Nephron (organoid): ENCODE measurements around the gene PKNOX2.

Experiments
- H3K27ac Mint-ChIP-seq, 3 experiments: 2 replicates each; pipeline ENCODE4 v1.8.0; 2020; ENCODE audit warnings: mixed read lengths in 3 of 3, mild to moderate bottlenecking in 2 of 3, moderate library complexity in 1 of 3
- H3K27me3 Mint-ChIP-seq: 2 replicates; pipeline ENCODE4 v1.8.0; 2021; ENCODE audit warnings: low read depth, mild to moderate bottlenecking, moderate library complexity, mixed read lengths
- H3K36me3 Mint-ChIP-seq: 2 replicates; pipeline ENCODE4 v1.8.0; 2020; ENCODE audit warnings: low read depth, mixed read lengths
- H3K4me1 Mint-ChIP-seq: 2 replicates; pipeline ENCODE4 v1.8.0; 2020; ENCODE audit warnings: mixed read lengths
- H3K4me3 Mint-ChIP-seq, 3 experiments: 2 replicates each; pipeline ENCODE4 v1.8.0; 2020; ENCODE audit warnings: mild to moderate bottlenecking in 3 of 3, mixed read lengths in 3 of 3, moderate library complexity in 2 of 3
- H3K9me3 Mint-ChIP-seq: 2 replicates; pipeline ENCODE4 v1.8.0; 2020; ENCODE audit warnings: mixed read lengths
- CTCF ChIP-seq, 3 experiments: fragments of 200-600 bp; sonication (generic); IDR thresholded peaks; one replicate each; pipeline ENCODE4 v1.5.0; 2021; ENCODE audit warnings: antibody characterized with exemption in 3 of 3; ENCODE audit not compliant: unreplicated experiment in 3 of 3

PKNOX2 gene

GRCh38 chr11:125401235-125401634, 236.7 kb downstream of the PKNOX2 start:
- Mint-ChIP-seq H3K4me1 (peaks cover 70% of the 10 kb centered on the region), H3K9me3 (no peaks in the 10 kb centered on the region), H3K27me3 (peaks cover 7% of the 10 kb centered on the region), H3K36me3 (peaks cover 40% of the 10 kb centered on the region), H3K27ac (peak overlapping the region; percentile 83 to 96 (median 84)), H3K4me3 (no peak overlapping the region)
- TF ChIP-seq CTCF (IDR thresholded peaks at IDR 0.05; ENCODE audit: unreplicated experiment in 3 of 3): no peak

- Mint-ChIP-seq H3K36me3 (peaks cover 42% of the 10 kb centered on the region), H3K4me3 (peak overlapping the region in 2 of 3 experiments; percentile 47 to 63), H3K9me3 (no peaks in the 10 kb centered on the region), H3K4me1 (peaks cover 69% of the 10 kb centered on the region), H3K27me3 (peaks cover 10% of the 10 kb centered on the region), H3K27ac (peak overlapping the region; percentile 83 to 96 (median 84))
- no peak for TF ChIP-seq CTCF (IDR thresholded peaks at IDR 0.05; ENCODE audit: unreplicated experiment in 3 of 3)
Measured at GRCh38 chr11:125401746-125402145, 237.2 kb downstream of the PKNOX2 start.

GRCh38 chr11:125402435-125402834, 237.9 kb downstream of the PKNOX2 start:
- Mint-ChIP-seq H3K4me1 (peaks cover 66% of the 10 kb centered on the region), H3K36me3 (peaks cover 35% of the 10 kb centered on the region), H3K27me3 (peaks cover 10% of the 10 kb centered on the region)

GRCh38 chr11:125404157-125404810, 239.7 kb downstream of the PKNOX2 start:
- peak overlapping the region; percentile 9 to 70 (median 46) for H3K4me3 Mint-ChIP-seq
- H3K9me3 Mint-ChIP-seq: no peaks in the 10 kb centered on the region
- peaks cover 26% of the 10 kb centered on the region for H3K36me3 Mint-ChIP-seq
- peaks cover 10% of the 10 kb centered on the region for H3K27me3 Mint-ChIP-seq
- TF ChIP-seq CTCF (IDR thresholded peaks at IDR 0.05; ENCODE audit: unreplicated experiment in 3 of 3): no peak
- peaks cover 80% of the 10 kb centered on the region for H3K4me1 Mint-ChIP-seq
- H3K27ac Mint-ChIP-seq: peak overlapping the region; percentile 84 to 97 (median 96)

More at GRCh38 chr11:125402435-125402834, 237.9 kb downstream of the PKNOX2 start:
- Mint-ChIP-seq H3K4me3 (no peak overlapping the region), H3K27ac (peak overlapping the region; percentile 83 to 96 (median 84)), H3K9me3 (no peaks in the 10 kb centered on the region)
- TF ChIP-seq CTCF (IDR thresholded peaks at IDR 0.05; ENCODE audit: unreplicated experiment in 3 of 3): no peak

- Mint-ChIP-seq H3K27ac (peak overlapping the region; percentile 84 to 97 (median 96)), H3K9me3 (no peaks in the 10 kb centered on the region)
Measured at GRCh38 chr11:125404811-125405790, 240.6 kb downstream of the PKNOX2 start.

More at GRCh38 chr11:125404811-125405790, 240.6 kb downstream of the PKNOX2 start:
- peak; percentile 97 to 99 (median 98) for TF ChIP-seq CTCF (IDR thresholded peaks at IDR 0.05; ENCODE audit: unreplicated experiment in 3 of 3)
- H3K36me3 Mint-ChIP-seq: peaks cover 27% of the 10 kb centered on the region
- peaks cover 10% of the 10 kb centered on the region for H3K27me3 Mint-ChIP-seq
- peak overlapping the region; percentile 9 to 70 (median 46) for H3K4me3 Mint-ChIP-seq
- H3K4me1 Mint-ChIP-seq: peaks cover 80% of the 10 kb centered on the region
